Measurements from ENCODE around the gene CSHL1. TPM values are rescaled to one million over a fixed set of nuclear protein-coding genes. Genes with fewer than 3 reads are reported as not detected.

Gene CSHL1
- polyA plus RNA-seq, 4 donors = not detected

DNA sequence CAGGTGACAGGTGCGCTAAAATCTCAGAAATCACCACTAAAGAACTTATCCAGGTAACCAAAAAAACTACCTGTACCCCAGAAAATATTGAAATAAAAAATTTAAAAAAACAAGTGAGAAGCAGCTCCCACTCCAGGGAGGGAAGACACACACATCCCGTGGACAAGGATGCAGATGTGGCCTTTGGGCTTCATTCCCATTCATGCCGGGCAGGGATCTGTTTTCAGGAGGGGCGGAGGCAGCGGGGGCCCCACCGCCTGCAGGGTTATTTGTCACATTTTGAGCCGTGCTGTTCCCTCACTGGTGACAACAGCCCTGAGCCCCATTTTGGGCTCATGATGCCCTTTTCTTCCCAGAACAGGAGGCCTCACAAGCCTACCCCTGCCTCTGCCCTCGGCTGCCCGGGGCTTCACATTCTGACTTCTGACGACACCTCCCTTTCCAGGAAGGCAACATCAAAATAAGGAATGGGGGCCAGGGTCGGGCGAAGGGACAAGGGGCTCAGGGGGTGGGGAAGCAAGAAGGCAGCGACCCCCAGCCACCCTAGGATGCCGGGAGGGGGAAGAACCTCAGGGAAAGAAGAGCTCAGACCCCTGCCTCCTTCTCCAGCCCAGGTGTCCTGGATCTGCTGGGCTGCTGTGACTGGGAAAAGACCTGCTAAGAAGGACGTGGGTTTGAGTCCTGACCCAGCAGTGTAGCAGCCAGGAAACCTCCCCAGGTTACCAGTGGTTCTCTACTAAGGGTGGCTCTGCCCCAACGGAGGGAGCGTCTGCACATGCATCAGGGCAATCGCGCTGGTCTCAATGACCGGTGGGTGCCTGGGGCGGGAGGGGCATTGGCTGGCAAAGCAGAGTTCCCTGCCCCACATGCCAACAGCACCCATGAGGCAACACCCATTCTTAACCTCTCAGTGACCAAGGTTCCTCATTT lies 23.4 kb upstream of the CSHL1 start:
- H3K27ac ChIP-seq (ENCODE audit: low read depth in 1 of 3, low read length in 2 of 3) = no peak overlapping the region
- H3K4me1 ChIP-seq (ENCODE audit: control insufficient read depth in 3 of 3, insufficient read depth in 2 of 3, low read depth in 1 of 3, low read length in 2 of 3) = peaks cover 0 to 7% (median 0%) of the 10 kb centered on the region in 3 donors
- H3K9me3 ChIP-seq (ENCODE audit: control insufficient read depth in 2 of 2, insufficient read depth in 1 of 2, low read depth in 1 of 2, low read length in 1 of 2) = no peaks in the 10 kb centered on the region
- no peaks in the 10 kb centered on the region for H3K27me3 ChIP-seq (ENCODE audit: control insufficient read depth in 3 of 3, insufficient read depth in 3 of 3, low read length in 3 of 3)
- no peak for FAIRE-seq
- WGBS, 3 donors = 76 to 87% (median 79%) methylated on average over 21 of the region's 21 CpGs
- no peak for DNase-seq
- no peak overlapping the region for H3K4me3 ChIP-seq (ENCODE audit: low read depth in 1 of 3, low read length in 3 of 3)
- H3K36me3 ChIP-seq (ENCODE audit: control insufficient read depth in 3 of 3, insufficient read depth in 2 of 3, low read depth in 1 of 3, low read length in 3 of 3) = no peaks in the 10 kb centered on the region

DNA sequence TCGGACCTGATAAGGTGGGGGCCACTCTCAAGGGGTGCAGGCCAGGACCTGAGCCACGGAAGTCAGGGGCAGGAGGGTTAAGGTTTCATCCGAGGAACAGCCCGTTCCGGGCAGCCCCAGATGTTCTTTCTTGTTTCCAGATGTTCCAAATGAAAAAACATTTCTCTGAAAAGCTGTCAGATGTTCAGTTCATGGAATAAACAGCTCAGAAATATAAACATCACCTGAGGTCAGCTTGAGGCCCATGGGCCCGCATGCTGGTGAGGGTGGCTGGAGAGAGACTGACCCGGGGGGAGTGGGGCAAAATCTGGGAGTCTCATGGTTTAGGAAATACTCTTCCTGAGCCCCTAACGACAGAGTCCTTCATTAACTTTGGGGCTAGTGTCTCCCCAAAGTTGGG lies 22.5 kb upstream of the CSHL1 start:
- no peak overlapping the region for H3K4me3 ChIP-seq (ENCODE audit: low read depth in 1 of 3, low read length in 3 of 3)
- H3K27ac ChIP-seq (ENCODE audit: low read depth in 1 of 3, low read length in 2 of 3) = no peak overlapping the region
- peaks cover 0 to 7% (median 0%) of the 10 kb centered on the region in 3 donors for H3K4me1 ChIP-seq (ENCODE audit: control insufficient read depth in 3 of 3, insufficient read depth in 2 of 3, low read depth in 1 of 3, low read length in 2 of 3)
- DNase-seq = no peak
- no peaks in the 10 kb centered on the region for H3K27me3 ChIP-seq (ENCODE audit: control insufficient read depth in 3 of 3, insufficient read depth in 3 of 3, low read length in 3 of 3)
- 85 to 92% (median 91%) methylated on average over 8 of the region's 8 CpGs for WGBS, 3 donors
- no peak for FAIRE-seq
- H3K9me3 ChIP-seq (ENCODE audit: control insufficient read depth in 2 of 2, insufficient read depth in 1 of 2, low read depth in 1 of 2, low read length in 1 of 2) = no peaks in the 10 kb centered on the region
- no peaks in the 10 kb centered on the region for H3K36me3 ChIP-seq (ENCODE audit: control insufficient read depth in 3 of 3, insufficient read depth in 2 of 3, low read depth in 1 of 3, low read length in 3 of 3)

- Histone ChIP-seq H3K36me3 (ENCODE audit: control insufficient read depth in 3 of 3, insufficient read depth in 2 of 3, low read depth in 1 of 3, low read length in 3 of 3) (no peaks in the 10 kb centered on the region), H3K27ac (ENCODE audit: low read depth in 1 of 3, low read length in 2 of 3) (peak overlapping the region in 1 of 3 donors; percentile 36), H3K4me1 (ENCODE audit: control insufficient read depth in 3 of 3, insufficient read depth in 2 of 3, low read depth in 1 of 3, low read length in 2 of 3) (peaks cover 0 to 7% (median 0%) of the 10 kb centered on the region in 3 donors), H3K9me3 (ENCODE audit: control insufficient read depth in 2 of 2, insufficient read depth in 1 of 2, low read depth in 1 of 2, low read length in 1 of 2) (no peaks in the 10 kb centered on the region), H3K27me3 (ENCODE audit: control insufficient read depth in 3 of 3, insufficient read depth in 3 of 3, low read length in 3 of 3) (no peaks in the 10 kb centered on the region), H3K4me3 (ENCODE audit: low read depth in 1 of 3, low read length in 3 of 3) (no peak overlapping the region)
- WGBS, 3 donors = 90 to 98% (median 91%) methylated on average over 4 of the region's 4 CpGs
- FAIRE-seq (no peak), DNase-seq (no peak)
Measured at GRCh38 chr17:63932721-63933120, 21.7 kb upstream of the CSHL1 start.

- peak within 1 kb of the TSS in 1 of 3 donors; percentile 62 for H3K27ac ChIP-seq (ENCODE audit: low read depth in 1 of 3, low read length in 2 of 3)
- WGBS, 3 donors = 61 to 77% (median 74%) methylated on average over 19 of the region's 19 CpGs
- H3K36me3 ChIP-seq (ENCODE audit: control insufficient read depth in 3 of 3, insufficient read depth in 2 of 3, low read depth in 1 of 3, low read length in 3 of 3) = no peaks in the 10 kb centered on the region
- H3K4me1 ChIP-seq (ENCODE audit: control insufficient read depth in 3 of 3, insufficient read depth in 2 of 3, low read depth in 1 of 3, low read length in 2 of 3) = peaks cover 0 to 7% (median 0%) of the 10 kb centered on the region in 3 donors
- H3K4me3 ChIP-seq (ENCODE audit: low read depth in 1 of 3, low read length in 3 of 3) = peak within 1 kb of the TSS in 2 of 3 donors; percentile 26 to 43
- no peaks in the 10 kb centered on the region for H3K27me3 ChIP-seq (ENCODE audit: control insufficient read depth in 3 of 3, insufficient read depth in 3 of 3, low read length in 3 of 3)
- FAIRE-seq = no peak
- H3K9me3 ChIP-seq (ENCODE audit: control insufficient read depth in 2 of 2, insufficient read depth in 1 of 2, low read depth in 1 of 2, low read length in 1 of 2) = no peaks in the 10 kb centered on the region
- no peak for DNase-seq
Measured at GRCh38 chr17:63931981-63932561, 21.0 kb upstream of the CSHL1 start, which contains the start of gene CD79B. CD79B (minus strand) TSS chr17:63932331; CDS start chr17:63932261, 70 bp downstream.

GRCh38 chr17:63930951-63931575 lies 20.0 kb upstream of the CSHL1 start:
- DNase-seq = peak; percentile 44 to 47
- Histone ChIP-seq H3K4me1 (ENCODE audit: control insufficient read depth in 3 of 3, insufficient read depth in 2 of 3, low read depth in 1 of 3, low read length in 2 of 3) (peaks cover 0 to 7% (median 0%) of the 10 kb centered on the region in 3 donors), H3K27ac (ENCODE audit: low read depth in 1 of 3, low read length in 2 of 3) (peak overlapping the region in 1 of 3 donors; percentile 62), H3K4me3 (ENCODE audit: low read depth in 1 of 3, low read length in 3 of 3) (peak overlapping the region in 1 of 3 donors; percentile 39), H3K27me3 (ENCODE audit: control insufficient read depth in 3 of 3, insufficient read depth in 3 of 3, low read length in 3 of 3) (no peaks in the 10 kb centered on the region), H3K36me3 (ENCODE audit: control insufficient read depth in 3 of 3, insufficient read depth in 2 of 3, low read depth in 1 of 3, low read length in 3 of 3) (no peaks in the 10 kb centered on the region), H3K9me3 (ENCODE audit: control insufficient read depth in 2 of 2, insufficient read depth in 1 of 2, low read depth in 1 of 2, low read length in 1 of 2) (no peaks in the 10 kb centered on the region)
- WGBS, 3 donors = 42 to 55% (median 44%) methylated on average over 14 to 16 of the region's 16 CpGs
- FAIRE-seq = no peak

GRCh38 chr17:63929860-63930766 lies 19.1 kb upstream of the CSHL1 start:
- DNase-seq (no peak), FAIRE-seq (no peak)
- H3K9me3 ChIP-seq (ENCODE audit: control insufficient read depth in 2 of 2, insufficient read depth in 1 of 2, low read depth in 1 of 2, low read length in 1 of 2) = no peaks in the 10 kb centered on the region
- H3K27me3 ChIP-seq (ENCODE audit: control insufficient read depth in 3 of 3, insufficient read depth in 3 of 3, low read length in 3 of 3) = no peaks in the 10 kb centered on the region
- H3K27ac ChIP-seq (ENCODE audit: low read depth in 1 of 3, low read length in 2 of 3) = no peak overlapping the region
- H3K36me3 ChIP-seq (ENCODE audit: control insufficient read depth in 3 of 3, insufficient read depth in 2 of 3, low read depth in 1 of 3, low read length in 3 of 3) = no peaks in the 10 kb centered on the region
- H3K4me1 ChIP-seq (ENCODE audit: control insufficient read depth in 3 of 3, insufficient read depth in 2 of 3, low read depth in 1 of 3, low read length in 2 of 3) = peaks cover 0 to 7% (median 0%) of the 10 kb centered on the region in 3 donors
- WGBS, 3 donors = 84 to 86% (median 86%) methylated on average over 24 of the region's 24 CpGs
- H3K4me3 ChIP-seq (ENCODE audit: low read depth in 1 of 3, low read length in 3 of 3) = no peak overlapping the region

- FAIRE-seq = no peak
Measured at GRCh38 chr17:63928966-63929695, 18.1 kb upstream of the CSHL1 start.

More at GRCh38 chr17:63928966-63929695, 18.1 kb upstream of the CSHL1 start:
- Histone ChIP-seq H3K4me3 (ENCODE audit: low read depth in 1 of 3, low read length in 3 of 3) (no peak overlapping the region), H3K27ac (ENCODE audit: low read depth in 1 of 3, low read length in 2 of 3) (no peak overlapping the region), H3K4me1 (ENCODE audit: control insufficient read depth in 3 of 3, insufficient read depth in 2 of 3, low read depth in 1 of 3, low read length in 2 of 3) (peaks cover 0 to 7% (median 0%) of the 10 kb centered on the region in 3 donors), H3K9me3 (ENCODE audit: control insufficient read depth in 2 of 2, insufficient read depth in 1 of 2, low read depth in 1 of 2, low read length in 1 of 2) (no peaks in the 10 kb centered on the region), H3K36me3 (ENCODE audit: control insufficient read depth in 3 of 3, insufficient read depth in 2 of 3, low read depth in 1 of 3, low read length in 3 of 3) (no peaks in the 10 kb centered on the region), H3K27me3 (ENCODE audit: control insufficient read depth in 3 of 3, insufficient read depth in 3 of 3, low read length in 3 of 3) (no peaks in the 10 kb centered on the region)
- WGBS, 3 donors = 82 to 90% (median 88%) methylated on average over 10 of the region's 10 CpGs
- DNase-seq = no peak
